Retinal pigment epithelial cell (primary cell): ENCODE measurements around the gene TMEM204.

Experiments used
- DNase-seq: peaks from one replicate; pipeline ENCODE4 v3.0.0-alpha.2; 2010; ENCODE audit warnings: low read depth
- H3K4me3 ChIP-seq: 2 replicates; pipeline ENCODE4 v1.5.1; 2011; ENCODE audit warnings: mild to moderate bottlenecking, low read length, control low read depth, moderate library complexity
- TF ChIP-seq, protein P1 (sequence below): conservative IDR thresholded peaks from 2 replicates; pipeline ENCODE4 v1.5.1; 2011; ENCODE audit warnings: low read depth, low read length, control low read depth, inconsistent platforms

Gene TMEM204

DNA sequence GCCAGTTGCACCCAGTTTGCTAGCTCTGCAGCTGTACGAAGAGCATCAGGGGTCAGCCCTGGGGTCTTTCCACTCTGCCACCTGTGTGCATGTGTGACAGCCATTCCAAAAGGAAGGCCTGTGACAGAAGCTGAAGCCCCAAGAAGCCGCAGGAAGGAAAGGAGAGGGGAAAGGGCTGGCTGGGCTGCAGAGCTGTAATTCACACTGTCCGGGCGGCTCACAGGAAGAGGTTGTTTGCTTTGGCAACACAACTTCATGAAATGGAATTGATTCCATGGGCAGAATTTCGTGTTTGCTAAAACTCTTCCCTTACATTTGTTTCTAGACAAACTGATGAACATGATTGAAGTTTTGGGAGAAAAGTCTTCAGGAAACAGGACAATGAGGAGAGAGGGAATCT, 14.8 kb downstream of the TMEM204 start:
- no peak for DNase-seq
- H3K4me3 ChIP-seq = no peak overlapping the region

DNA sequence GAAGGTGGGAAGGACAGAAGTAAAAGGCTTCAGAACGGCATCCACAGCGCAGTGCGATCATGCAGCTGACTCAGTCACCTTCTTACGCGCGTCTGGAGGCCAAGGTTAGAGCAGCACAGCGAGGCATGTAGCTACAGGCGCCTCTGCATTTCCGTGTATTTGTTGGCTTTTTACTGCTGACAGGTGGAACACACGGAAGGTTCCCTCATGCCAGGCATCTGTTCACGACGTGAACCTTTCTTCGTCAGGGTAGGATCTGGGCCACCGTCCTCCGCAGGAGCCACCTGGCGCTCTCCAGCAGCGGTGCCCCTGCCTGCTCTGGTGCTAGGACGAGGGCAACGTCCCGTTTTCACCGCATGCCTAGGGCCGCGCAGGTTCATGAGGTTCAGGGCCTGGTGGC, 15.3 kb downstream of the TMEM204 start:
- TF ChIP-seq, protein P1, sequence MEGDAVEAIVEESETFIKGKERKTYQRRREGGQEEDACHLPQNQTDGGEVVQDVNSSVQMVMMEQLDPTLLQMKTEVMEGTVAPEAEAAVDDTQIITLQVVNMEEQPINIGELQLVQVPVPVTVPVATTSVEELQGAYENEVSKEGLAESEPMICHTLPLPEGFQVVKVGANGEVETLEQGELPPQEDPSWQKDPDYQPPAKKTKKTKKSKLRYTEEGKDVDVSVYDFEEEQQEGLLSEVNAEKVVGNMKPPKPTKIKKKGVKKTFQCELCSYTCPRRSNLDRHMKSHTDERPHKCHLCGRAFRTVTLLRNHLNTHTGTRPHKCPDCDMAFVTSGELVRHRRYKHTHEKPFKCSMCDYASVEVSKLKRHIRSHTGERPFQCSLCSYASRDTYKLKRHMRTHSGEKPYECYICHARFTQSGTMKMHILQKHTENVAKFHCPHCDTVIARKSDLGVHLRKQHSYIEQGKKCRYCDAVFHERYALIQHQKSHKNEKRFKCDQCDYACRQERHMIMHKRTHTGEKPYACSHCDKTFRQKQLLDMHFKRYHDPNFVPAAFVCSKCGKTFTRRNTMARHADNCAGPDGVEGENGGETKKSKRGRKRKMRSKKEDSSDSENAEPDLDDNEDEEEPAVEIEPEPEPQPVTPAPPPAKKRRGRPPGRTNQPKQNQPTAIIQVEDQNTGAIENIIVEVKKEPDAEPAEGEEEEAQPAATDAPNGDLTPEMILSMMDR = no peak
- no peak for DNase-seq
- no peak overlapping the region for H3K4me3 ChIP-seq

More for the DNA sequence above, 14.8 kb downstream of the TMEM204 start:
- TF ChIP-seq, protein P1 = no peak

DNA sequence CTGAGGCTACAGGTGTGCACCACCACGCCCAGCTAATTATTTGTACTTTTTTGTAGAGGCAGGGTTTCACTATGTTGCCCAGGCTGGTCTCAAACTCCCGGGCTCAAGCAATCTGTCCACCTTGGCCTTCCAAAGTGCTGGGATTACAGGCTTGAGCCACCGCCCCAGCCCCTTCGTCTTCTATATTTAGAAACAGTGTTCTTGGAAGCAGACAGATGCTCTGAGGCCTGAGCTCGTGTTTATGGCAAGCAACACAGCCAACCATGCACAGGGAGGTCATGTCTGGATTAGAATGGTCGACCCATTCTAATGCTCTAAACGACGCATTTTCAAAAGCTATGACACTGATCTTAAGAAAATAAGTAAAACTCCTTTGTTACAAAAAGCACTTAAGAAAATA, 16.6 kb downstream of the TMEM204 start:
- TF ChIP-seq, protein P1 = no peak
- H3K4me3 ChIP-seq = no peak overlapping the region
- no peak for DNase-seq

DNA sequence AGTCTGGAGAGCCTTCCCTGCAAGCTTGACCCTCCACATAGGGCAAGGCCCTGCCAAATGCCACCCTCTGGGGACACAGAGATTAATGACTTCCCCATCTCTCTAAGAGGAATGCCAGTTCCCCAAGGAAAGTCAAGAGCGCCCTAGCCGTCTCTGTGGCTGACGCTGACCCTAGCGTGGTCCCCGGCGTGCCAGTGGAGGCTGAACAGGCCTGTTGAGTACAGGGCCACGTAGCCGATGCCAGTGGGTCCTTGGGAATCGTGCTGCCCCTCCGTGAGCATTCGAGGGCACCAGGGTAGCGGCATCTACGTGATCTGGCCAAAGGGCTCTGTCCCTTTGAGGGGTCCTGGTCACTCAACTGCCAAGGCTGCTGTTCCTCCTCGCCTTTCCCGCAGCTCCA, 17.2 kb downstream of the TMEM204 start:
- no peak overlapping the region for H3K4me3 ChIP-seq
- no peak for DNase-seq
- TF ChIP-seq, protein P1 = no peak

DNA sequence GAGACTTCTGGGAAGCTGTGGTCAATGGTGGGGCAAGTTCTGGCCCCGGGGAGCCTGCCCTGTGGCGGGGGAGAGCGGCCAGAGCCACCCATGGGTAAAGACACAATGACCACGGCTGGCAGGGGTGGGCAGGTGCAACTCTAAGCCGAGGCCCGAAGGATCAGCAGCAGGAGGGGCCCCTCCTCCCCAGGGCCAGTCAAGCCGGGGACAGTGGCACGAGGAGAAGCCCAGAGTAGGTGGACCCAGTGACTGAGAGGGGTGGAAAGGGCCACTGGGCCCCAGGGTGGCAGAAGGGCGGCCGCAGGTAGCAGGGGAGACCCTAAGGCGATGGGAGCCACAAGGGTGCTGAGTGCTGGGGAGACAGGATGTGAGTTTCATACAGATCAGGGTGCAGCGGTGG, 17.7 kb downstream of the TMEM204 start:
- DNase-seq = no peak
- H3K4me3 ChIP-seq = no peak overlapping the region
- TF ChIP-seq, protein P1 = no peak

DNA sequence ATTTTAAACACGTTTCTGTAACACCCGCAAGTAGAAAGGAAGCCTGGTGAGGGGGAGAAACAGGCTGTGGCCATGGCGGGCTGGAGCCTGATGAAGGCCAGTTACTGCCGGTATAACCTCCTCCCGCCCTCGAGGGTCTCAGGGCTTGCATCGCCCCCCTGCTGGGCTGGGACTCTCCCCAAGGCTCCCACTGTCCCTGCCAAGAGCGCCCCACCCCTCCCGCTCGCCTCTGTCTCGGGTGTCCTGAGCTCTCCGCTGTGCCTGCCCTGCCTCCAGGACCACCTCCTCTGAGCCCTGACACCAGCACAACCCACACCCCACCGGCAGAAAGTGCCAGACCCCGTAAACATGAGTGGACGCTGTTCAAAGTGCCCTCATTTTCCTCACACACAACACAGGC, 18.7 kb downstream of the TMEM204 start:
- DNase-seq = no peak
- H3K4me3 ChIP-seq = no peak overlapping the region
- TF ChIP-seq, protein P1 = no peak

DNA sequence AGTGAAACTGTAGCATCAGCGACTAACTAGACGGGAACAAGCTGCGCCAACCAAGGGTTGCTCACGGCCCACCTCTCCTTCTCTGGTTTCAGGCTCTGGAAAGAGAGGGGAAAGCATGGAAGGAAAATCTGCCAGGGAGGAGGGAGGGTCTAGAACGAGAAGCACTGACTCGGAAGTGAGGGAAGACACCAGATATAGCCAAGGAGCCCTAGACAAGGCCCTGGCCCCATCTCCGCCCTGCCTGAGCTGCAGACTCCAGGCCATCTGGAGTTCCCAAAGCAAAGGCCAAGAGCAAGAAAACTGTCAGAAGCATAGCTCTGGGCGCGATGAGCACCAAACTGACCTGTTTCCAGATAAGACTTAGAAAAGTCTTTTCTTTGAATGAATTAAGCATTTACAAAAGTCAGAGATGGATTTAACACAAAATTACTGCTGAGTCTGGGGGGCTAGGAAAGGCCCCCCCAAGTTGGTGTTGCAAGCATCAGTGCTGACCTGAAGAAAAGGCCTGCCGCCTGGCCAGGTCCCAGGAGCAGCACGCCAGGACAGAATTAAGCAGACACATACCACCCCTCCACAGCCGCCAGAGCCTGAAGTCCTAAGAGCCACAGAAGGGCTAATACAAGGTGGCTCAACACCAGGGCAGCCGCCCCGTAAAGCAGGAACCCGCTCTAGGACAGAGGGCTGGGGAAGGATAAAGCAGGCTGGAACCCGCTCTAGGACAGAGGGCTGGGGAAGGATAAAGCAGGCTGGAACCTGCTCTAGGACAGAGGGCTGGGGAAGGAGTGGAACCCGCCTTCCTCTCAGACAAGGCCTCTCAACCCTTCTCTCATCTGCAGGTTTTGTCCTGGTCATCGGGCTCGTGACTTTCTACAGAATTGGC, 20.7 kb downstream of the TMEM204 start:
- TF ChIP-seq, protein P1 = no peak
- DNase-seq = no peak
- H3K4me3 ChIP-seq = no peak overlapping the region
